GM23338 (cell line): Measurements from ENCODE around the gene ASTN1.

Experiments used
- CREB1 ChIP-seq: fragments of 250-450 bp; sonication (Bioruptor Pico); IDR thresholded peaks from 2 replicates; pipeline ENCODE4 v1.5.0; 2020; ENCODE audit warnings: low read depth, mild to moderate bottlenecking, moderate library complexity
- EZH2 ChIP-seq: fragments of 200-600 bp; sonication (generic); IDR thresholded peaks from one replicate; pipeline ENCODE4 v1.8.0; 2017; ENCODE audit warnings: antibody characterized with exemption, mild to moderate bottlenecking, low read depth; ENCODE audit not compliant: unreplicated experiment
- EZH2phosphoT487 ChIP-seq: fragments of 200-600 bp; sonication (generic); IDR thresholded peaks from one replicate; pipeline ENCODE4 v1.8.1; 2018; ENCODE audit warnings: antibody characterized with exemption; ENCODE audit not compliant: unreplicated experiment
- JUNB ChIP-seq: IDR thresholded peaks from one replicate; pipeline ENCODE4 v1.6.1; 2016; ENCODE audit warnings: antibody characterized with exemption; ENCODE audit not compliant: unreplicated experiment
- NANOG ChIP-seq: IDR thresholded peaks from 2 replicates; pipeline ENCODE4 v1.6.1; 2016; ENCODE audit warnings: antibody characterized with exemption, borderline replicate concordance
- POLR2AphosphoS5 ChIP-seq: IDR thresholded peaks from 2 replicates; pipeline ENCODE4 v1.6.1; 2016; ENCODE audit warnings: antibody characterized with exemption, low read depth
- ZNF114 ChIP-seq: fragments of 250-450 bp; sonication (Bioruptor Pico); IDR thresholded peaks from 2 replicates; pipeline ENCODE4 v1.5.0; 2020; ENCODE audit warnings: mild to moderate bottlenecking, moderate library complexity
- ZNF331 ChIP-seq: fragments of 250-450 bp; sonication (Bioruptor Pico); IDR thresholded peaks from 2 replicates; pipeline ENCODE4 v1.5.0; 2020; ENCODE audit warnings: low read depth, mild to moderate bottlenecking, moderate library complexity
- TF ChIP-seq, protein P1 (sequence below), 2 experiments: fragments of 200-600 bp in 1 of 2; sonication (generic) in 1 of 2; conservative IDR thresholded peaks; 2 replicates each; pipeline versions ENCODE4 v1.5.1 to v1.6.1; 2016 to 2017; ENCODE audit warnings: antibody characterized with exemption in 2 of 2, low read depth in 2 of 2, mild to moderate bottlenecking in 2 of 2, moderate library complexity in 1 of 2
- TF ChIP-seq, protein P2 (sequence below): IDR thresholded peaks from 2 replicates; pipeline ENCODE4 v1.6.1; 2016; ENCODE audit warnings: antibody characterized with exemption
- TF ChIP-seq, protein P3 (sequence below): fragments of 250-450 bp; sonication (Bioruptor Pico); IDR thresholded peaks from 2 replicates; pipeline ENCODE4 v1.5.0; 2020; ENCODE audit warnings: mild to moderate bottlenecking, moderate library complexity
- TF ChIP-seq, protein P4 (sequence below): IDR thresholded peaks from one replicate; pipeline ENCODE4 v1.6.1; 2018; ENCODE audit warnings: antibody characterized with exemption; ENCODE audit not compliant: unreplicated experiment

DNA sequence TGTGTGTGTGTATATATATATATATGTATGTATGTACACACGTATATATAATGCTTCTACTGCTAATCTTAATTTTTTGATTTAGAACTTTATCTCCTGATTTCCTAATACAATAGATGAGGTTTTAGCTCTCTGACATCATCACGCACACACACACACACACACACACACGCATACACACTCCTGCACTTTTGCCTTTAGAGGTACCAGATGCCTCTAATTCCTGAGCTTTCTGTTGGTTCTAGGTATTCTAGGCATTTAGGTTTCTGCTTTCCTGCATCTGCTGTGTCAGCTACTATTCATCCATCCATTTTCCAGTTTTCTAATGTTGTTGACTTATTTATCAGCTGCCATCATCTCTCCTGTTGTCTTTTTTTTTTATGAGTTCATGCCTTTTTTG lies 348.3 kb downstream of the ASTN1 start:
- TF ChIP-seq, protein P1, sequence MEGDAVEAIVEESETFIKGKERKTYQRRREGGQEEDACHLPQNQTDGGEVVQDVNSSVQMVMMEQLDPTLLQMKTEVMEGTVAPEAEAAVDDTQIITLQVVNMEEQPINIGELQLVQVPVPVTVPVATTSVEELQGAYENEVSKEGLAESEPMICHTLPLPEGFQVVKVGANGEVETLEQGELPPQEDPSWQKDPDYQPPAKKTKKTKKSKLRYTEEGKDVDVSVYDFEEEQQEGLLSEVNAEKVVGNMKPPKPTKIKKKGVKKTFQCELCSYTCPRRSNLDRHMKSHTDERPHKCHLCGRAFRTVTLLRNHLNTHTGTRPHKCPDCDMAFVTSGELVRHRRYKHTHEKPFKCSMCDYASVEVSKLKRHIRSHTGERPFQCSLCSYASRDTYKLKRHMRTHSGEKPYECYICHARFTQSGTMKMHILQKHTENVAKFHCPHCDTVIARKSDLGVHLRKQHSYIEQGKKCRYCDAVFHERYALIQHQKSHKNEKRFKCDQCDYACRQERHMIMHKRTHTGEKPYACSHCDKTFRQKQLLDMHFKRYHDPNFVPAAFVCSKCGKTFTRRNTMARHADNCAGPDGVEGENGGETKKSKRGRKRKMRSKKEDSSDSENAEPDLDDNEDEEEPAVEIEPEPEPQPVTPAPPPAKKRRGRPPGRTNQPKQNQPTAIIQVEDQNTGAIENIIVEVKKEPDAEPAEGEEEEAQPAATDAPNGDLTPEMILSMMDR (conservative IDR thresholded peaks at IDR 0.05; ENCODE audit: low read depth in 2 of 2), result no peak
- TF ChIP-seq POLR2AphosphoS5, result no peak
- no peak for TF ChIP-seq EZH2
- no peak for TF ChIP-seq ZNF331
- no peak for TF ChIP-seq EZH2phosphoT487
- TF ChIP-seq CREB1 (CRISPR knock-in tag), result no peak
- no peak for TF ChIP-seq NANOG
- no peak for TF ChIP-seq ZNF114 (CRISPR knock-in tag)
- no peak for TF ChIP-seq JUNB
- TF ChIP-seq, protein P2, sequence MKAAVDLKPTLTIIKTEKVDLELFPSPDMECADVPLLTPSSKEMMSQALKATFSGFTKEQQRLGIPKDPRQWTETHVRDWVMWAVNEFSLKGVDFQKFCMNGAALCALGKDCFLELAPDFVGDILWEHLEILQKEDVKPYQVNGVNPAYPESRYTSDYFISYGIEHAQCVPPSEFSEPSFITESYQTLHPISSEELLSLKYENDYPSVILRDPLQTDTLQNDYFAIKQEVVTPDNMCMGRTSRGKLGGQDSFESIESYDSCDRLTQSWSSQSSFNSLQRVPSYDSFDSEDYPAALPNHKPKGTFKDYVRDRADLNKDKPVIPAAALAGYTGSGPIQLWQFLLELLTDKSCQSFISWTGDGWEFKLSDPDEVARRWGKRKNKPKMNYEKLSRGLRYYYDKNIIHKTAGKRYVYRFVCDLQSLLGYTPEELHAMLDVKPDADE, result no peak
- TF ChIP-seq, protein P3, sequence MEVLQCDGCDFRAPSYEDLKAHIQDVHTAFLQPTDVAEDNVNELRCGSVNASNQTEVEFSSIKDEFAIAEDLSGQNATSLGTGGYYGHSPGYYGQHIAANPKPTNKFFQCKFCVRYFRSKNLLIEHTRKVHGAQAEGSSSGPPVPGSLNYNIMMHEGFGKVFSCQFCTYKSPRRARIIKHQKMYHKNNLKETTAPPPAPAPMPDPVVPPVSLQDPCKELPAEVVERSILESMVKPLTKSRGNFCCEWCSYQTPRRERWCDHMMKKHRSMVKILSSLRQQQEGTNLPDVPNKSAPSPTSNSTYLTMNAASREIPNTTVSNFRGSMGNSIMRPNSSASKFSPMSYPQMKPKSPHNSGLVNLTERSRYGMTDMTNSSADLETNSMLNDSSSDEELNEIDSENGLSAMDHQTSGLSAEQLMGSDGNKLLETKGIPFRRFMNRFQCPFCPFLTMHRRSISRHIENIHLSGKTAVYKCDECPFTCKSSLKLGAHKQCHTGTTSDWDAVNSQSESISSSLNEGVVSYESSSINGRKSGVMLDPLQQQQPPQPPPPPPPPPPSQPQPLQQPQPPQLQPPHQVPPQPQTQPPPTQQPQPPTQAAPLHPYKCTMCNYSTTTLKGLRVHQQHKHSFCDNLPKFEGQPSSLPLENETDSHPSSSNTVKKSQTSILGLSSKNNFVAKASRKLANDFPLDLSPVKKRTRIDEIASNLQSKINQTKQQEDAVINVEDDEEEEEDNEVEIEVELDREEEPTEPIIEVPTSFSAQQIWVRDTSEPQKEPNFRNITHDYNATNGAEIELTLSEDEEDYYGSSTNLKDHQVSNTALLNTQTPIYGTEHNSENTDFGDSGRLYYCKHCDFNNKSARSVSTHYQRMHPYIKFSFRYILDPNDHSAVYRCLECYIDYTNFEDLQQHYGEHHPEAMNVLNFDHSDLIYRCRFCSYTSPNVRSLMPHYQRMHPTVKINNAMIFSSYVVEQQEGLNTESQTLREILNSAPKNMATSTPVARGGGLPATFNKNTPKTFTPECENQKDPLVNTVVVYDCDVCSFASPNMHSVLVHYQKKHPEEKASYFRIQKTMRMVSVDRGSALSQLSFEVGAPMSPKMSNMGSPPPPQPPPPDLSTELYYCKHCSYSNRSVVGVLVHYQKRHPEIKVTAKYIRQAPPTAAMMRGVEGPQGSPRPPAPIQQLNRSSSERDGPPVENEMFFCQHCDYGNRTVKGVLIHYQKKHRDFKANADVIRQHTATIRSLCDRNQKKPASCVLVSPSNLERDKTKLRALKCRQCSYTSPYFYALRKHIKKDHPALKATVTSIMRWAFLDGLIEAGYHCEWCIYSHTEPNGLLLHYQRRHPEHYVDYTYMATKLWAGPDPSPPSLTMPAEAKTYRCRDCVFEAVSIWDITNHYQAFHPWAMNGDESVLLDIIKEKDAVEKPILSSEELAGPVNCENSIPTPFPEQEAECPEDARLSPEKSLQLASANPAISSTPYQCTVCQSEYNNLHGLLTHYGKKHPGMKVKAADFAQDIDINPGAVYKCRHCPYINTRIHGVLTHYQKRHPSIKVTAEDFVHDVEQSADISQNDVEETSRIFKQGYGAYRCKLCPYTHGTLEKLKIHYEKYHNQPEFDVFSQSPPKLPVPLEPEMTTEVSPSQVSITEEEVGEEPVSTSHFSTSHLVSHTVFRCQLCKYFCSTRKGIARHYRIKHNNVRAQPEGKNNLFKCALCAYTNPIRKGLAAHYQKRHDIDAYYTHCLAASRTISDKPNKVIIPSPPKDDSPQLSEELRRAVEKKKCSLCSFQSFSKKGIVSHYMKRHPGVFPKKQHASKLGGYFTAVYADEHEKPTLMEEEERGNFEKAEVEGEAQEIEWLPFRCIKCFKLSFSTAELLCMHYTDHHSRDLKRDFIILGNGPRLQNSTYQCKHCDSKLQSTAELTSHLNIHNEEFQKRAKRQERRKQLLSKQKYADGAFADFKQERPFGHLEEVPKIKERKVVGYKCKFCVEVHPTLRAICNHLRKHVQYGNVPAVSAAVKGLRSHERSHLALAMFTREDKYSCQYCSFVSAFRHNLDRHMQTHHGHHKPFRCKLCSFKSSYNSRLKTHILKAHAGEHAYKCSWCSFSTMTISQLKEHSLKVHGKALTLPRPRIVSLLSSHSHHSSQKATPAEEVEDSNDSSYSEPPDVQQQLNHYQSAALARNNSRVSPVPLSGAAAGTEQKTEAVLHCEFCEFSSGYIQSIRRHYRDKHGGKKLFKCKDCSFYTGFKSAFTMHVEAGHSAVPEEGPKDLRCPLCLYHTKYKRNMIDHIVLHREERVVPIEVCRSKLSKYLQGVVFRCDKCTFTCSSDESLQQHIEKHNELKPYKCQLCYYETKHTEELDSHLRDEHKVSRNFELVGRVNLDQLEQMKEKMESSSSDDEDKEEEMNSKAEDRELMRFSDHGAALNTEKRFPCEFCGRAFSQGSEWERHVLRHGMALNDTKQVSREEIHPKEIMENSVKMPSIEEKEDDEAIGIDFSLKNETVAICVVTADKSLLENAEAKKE (CRISPR knock-in tag), result no peak
- TF ChIP-seq, protein P4, sequence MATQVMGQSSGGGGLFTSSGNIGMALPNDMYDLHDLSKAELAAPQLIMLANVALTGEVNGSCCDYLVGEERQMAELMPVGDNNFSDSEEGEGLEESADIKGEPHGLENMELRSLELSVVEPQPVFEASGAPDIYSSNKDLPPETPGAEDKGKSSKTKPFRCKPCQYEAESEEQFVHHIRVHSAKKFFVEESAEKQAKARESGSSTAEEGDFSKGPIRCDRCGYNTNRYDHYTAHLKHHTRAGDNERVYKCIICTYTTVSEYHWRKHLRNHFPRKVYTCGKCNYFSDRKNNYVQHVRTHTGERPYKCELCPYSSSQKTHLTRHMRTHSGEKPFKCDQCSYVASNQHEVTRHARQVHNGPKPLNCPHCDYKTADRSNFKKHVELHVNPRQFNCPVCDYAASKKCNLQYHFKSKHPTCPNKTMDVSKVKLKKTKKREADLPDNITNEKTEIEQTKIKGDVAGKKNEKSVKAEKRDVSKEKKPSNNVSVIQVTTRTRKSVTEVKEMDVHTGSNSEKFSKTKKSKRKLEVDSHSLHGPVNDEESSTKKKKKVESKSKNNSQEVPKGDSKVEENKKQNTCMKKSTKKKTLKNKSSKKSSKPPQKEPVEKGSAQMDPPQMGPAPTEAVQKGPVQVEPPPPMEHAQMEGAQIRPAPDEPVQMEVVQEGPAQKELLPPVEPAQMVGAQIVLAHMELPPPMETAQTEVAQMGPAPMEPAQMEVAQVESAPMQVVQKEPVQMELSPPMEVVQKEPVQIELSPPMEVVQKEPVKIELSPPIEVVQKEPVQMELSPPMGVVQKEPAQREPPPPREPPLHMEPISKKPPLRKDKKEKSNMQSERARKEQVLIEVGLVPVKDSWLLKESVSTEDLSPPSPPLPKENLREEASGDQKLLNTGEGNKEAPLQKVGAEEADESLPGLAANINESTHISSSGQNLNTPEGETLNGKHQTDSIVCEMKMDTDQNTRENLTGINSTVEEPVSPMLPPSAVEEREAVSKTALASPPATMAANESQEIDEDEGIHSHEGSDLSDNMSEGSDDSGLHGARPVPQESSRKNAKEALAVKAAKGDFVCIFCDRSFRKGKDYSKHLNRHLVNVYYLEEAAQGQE, result no peak
